ENCODE results near the gene STIP1. TPM values are rescaled to one million over a fixed set of nuclear protein-coding genes. Genes with fewer than 3 reads are reported as not detected.

The STIP1 gene
- total RNA-seq, 1 experiment from 2014 or later = 297 TPM

- CTCF ChIA-PET = interaction anchor here (1.2 to 1.5 kb wide), 3 partner anchors 16 to 310 kb away, joined by 3 to 6 read pairs (median 5); partner anchors contain the start of gene MARK2
- Mint-ChIP-seq H3K4me3 (ENCODE audit: unreplicated experiment) (no peak overlapping the region), H3K27me3 (ENCODE audit: insufficient read depth, unreplicated experiment) (no peaks in the 10 kb centered on the region), H3K36me3 (ENCODE audit: insufficient read depth, unreplicated experiment) (peaks cover 12% of the 10 kb centered on the region), H3K27ac (ENCODE audit: unreplicated experiment) (no peak overlapping the region), H3K9me3 (ENCODE audit: unreplicated experiment) (no peaks in the 10 kb centered on the region), H3K4me1 (ENCODE audit: low read depth, unreplicated experiment) (no peaks in the 10 kb centered on the region)
- no TSS peak for BruUV-seq (replicated peaks)
- POLR2A ChIA-PET = interaction anchor here (0.7 kb wide), 1 partner anchor 74 kb away, joined by 6 read pairs; no protein-coding TSS in a partner anchor
- intact Hi-C loops (cut with micrococcal nuclease; ENCODE audit: unreplicated experiment) = loop anchor here (1.0 to 5.0 kb wide), 3 partner anchors 60 to 311 kb away; partner anchors contain the start of gene MARK2
- Histone ChIP-seq H3K4me1 (no peaks in the 10 kb centered on the region), H3K36me3 (ENCODE audit: control insufficient read depth, insufficient read depth, low read length) (no peaks in the 10 kb centered on the region; the same call in 1 of the 2 replicates), H3K27me3 (replicated peaks; ENCODE audit: control insufficient read depth, insufficient read depth, low read length) (no peaks in the 10 kb centered on the region), H3K9me3 (no peaks in the 10 kb centered on the region), H3K4me3 (ENCODE audit: low read depth, low read length) (no peak overlapping the region)
- TF ChIP-seq, protein P1, sequence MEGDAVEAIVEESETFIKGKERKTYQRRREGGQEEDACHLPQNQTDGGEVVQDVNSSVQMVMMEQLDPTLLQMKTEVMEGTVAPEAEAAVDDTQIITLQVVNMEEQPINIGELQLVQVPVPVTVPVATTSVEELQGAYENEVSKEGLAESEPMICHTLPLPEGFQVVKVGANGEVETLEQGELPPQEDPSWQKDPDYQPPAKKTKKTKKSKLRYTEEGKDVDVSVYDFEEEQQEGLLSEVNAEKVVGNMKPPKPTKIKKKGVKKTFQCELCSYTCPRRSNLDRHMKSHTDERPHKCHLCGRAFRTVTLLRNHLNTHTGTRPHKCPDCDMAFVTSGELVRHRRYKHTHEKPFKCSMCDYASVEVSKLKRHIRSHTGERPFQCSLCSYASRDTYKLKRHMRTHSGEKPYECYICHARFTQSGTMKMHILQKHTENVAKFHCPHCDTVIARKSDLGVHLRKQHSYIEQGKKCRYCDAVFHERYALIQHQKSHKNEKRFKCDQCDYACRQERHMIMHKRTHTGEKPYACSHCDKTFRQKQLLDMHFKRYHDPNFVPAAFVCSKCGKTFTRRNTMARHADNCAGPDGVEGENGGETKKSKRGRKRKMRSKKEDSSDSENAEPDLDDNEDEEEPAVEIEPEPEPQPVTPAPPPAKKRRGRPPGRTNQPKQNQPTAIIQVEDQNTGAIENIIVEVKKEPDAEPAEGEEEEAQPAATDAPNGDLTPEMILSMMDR (IDR thresholded peaks at IDR 0.05; ENCODE audit: insufficient read depth in 1 of 2, low read depth in 1 of 2, low read length in 1 of 2, severe bottlenecking in 1 of 2, unreplicated experiment in 1 of 2) = peak; percentile 85 to 92
- peak; percentile 58 to 81 for DNase-seq
Measured at GRCh38 chr11:64148226-64148916, 37.6 kb upstream of the STIP1 start.

GRCh38 chr11:64148917-64149617, 36.9 kb upstream of the STIP1 start:
- Mint-ChIP-seq H3K4me3 (ENCODE audit: unreplicated experiment) (no peak overlapping the region), H3K27ac (ENCODE audit: unreplicated experiment) (no peak overlapping the region), H3K4me1 (ENCODE audit: low read depth, unreplicated experiment) (peaks cover 3% of the 10 kb centered on the region), H3K9me3 (ENCODE audit: unreplicated experiment) (no peaks in the 10 kb centered on the region), H3K36me3 (ENCODE audit: insufficient read depth, unreplicated experiment) (peaks cover 13% of the 10 kb centered on the region), H3K27me3 (ENCODE audit: insufficient read depth, unreplicated experiment) (no peaks in the 10 kb centered on the region)
- Histone ChIP-seq H3K27me3 (replicated peaks; ENCODE audit: control insufficient read depth, insufficient read depth, low read length) (no peaks in the 10 kb centered on the region), H3K4me1 (no peaks in the 10 kb centered on the region), H3K9me3 (no peaks in the 10 kb centered on the region), H3K36me3 (ENCODE audit: control insufficient read depth, insufficient read depth, low read length) (no peaks in the 10 kb centered on the region; the same call in 1 of the 2 replicates), H3K4me3 (ENCODE audit: low read depth, low read length) (no peak overlapping the region)
- TF ChIP-seq, protein P1 (IDR thresholded peaks at IDR 0.05; ENCODE audit: insufficient read depth in 1 of 2, low read depth in 1 of 2, low read length in 1 of 2, severe bottlenecking in 1 of 2, unreplicated experiment in 1 of 2) = no peak
- no peak for DNase-seq
- no TSS peak for BruUV-seq (replicated peaks)
- intact Hi-C loops (cut with micrococcal nuclease; ENCODE audit: unreplicated experiment) = loop anchor here (1.0 to 5.0 kb wide), 3 partner anchors 61 to 312 kb away; partner anchors contain the start of gene MARK2
- ChIA-PET CTCF (interaction anchor here (0.6 to 1.9 kb wide), 6 partner anchors 12 to 312 kb away, joined by 3 to 6 read pairs (median 4); partner anchors contain the start of gene STIP1), POLR2A (no interaction called here)

DNA sequence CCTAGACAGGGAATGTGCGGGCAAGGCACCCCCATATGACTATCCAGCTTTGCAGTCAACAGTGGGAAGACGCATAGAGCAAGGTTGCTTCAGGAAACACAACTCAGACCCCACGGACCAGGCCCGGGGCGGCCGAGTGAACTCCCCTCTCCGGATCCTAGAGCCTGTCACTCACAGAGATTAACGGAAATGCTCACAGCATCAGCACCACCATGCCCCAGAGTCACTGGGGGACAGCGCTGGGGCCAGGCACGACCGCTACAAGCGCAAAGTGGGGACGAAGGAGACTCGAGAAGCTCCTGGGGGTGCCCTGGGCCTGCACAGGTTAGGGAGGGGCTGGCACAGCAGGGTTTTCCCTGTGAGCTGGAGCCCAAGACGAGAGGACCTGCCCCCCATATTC, 35.9 kb upstream of the STIP1 start:
- TF ChIP-seq, protein P1 (IDR thresholded peaks at IDR 0.05; ENCODE audit: insufficient read depth in 1 of 2, low read depth in 1 of 2, low read length in 1 of 2, severe bottlenecking in 1 of 2, unreplicated experiment in 1 of 2) = no peak
- H3K9me3 Mint-ChIP-seq (ENCODE audit: unreplicated experiment) = no peaks in the 10 kb centered on the region
- peaks cover 16% of the 10 kb centered on the region for H3K36me3 Mint-ChIP-seq (ENCODE audit: insufficient read depth, unreplicated experiment)
- intact Hi-C loops (cut with micrococcal nuclease; ENCODE audit: unreplicated experiment) = no loop called here
- Histone ChIP-seq H3K4me1 (no peaks in the 10 kb centered on the region), H3K9me3 (no peaks in the 10 kb centered on the region), H3K27me3 (replicated peaks; ENCODE audit: control insufficient read depth, insufficient read depth, low read length) (no peaks in the 10 kb centered on the region), H3K36me3 (ENCODE audit: control insufficient read depth, insufficient read depth, low read length) (no peaks in the 10 kb centered on the region; the same call in 1 of the 2 replicates), H3K4me3 (ENCODE audit: low read depth, low read length) (no peak overlapping the region)
- BruUV-seq (replicated peaks) = no TSS peak
- DNase-seq = no peak
- no peak overlapping the region for H3K27ac Mint-ChIP-seq (ENCODE audit: unreplicated experiment)
- no peak overlapping the region for H3K4me3 Mint-ChIP-seq (ENCODE audit: unreplicated experiment)
- no peaks in the 10 kb centered on the region for H3K27me3 Mint-ChIP-seq (ENCODE audit: insufficient read depth, unreplicated experiment)
- ChIA-PET POLR2A (no interaction called here), CTCF (interaction anchor here (1.5 to 1.9 kb wide), 4 partner anchors 11 to 65 kb away, joined by 3 to 6 read pairs (median 6); partner anchors contain the start of gene STIP1)
- peaks cover 8% of the 10 kb centered on the region for H3K4me1 Mint-ChIP-seq (ENCODE audit: low read depth, unreplicated experiment)

Data from Caco-2 (cell line).